Nucleus accumbens (tissue), 56 donors: Measurements from ENCODE around the gene RANGRF.

ENCODE experiments used
- DNase-seq, 56 donors: peaks; one replicate each; lab custom pipeline; 2025; lab: John Stamatoyannopoulos, UW

The RANGRF gene

DNA sequence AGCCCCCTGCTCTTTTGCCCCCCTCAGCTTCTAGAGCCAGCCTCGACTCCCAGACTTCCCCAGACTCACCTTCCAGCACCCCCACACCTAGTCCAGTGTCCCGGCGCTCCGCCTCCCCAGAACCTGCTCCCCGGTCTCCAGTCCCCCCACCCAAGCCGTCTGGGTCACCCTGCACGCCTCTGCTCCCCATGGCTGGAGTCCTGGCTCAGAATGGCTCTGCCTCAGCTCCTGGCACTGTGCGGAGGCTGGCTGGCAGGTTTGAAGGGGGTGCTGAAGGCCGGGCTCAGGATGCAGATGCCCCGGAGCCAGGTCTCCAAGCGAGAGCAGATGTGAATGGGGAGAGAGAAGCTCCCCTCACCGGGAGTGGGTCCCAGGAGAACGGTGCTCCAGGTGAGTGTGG lies 23.8 kb downstream of the RANGRF start:
- no peak for DNase-seq

DNA sequence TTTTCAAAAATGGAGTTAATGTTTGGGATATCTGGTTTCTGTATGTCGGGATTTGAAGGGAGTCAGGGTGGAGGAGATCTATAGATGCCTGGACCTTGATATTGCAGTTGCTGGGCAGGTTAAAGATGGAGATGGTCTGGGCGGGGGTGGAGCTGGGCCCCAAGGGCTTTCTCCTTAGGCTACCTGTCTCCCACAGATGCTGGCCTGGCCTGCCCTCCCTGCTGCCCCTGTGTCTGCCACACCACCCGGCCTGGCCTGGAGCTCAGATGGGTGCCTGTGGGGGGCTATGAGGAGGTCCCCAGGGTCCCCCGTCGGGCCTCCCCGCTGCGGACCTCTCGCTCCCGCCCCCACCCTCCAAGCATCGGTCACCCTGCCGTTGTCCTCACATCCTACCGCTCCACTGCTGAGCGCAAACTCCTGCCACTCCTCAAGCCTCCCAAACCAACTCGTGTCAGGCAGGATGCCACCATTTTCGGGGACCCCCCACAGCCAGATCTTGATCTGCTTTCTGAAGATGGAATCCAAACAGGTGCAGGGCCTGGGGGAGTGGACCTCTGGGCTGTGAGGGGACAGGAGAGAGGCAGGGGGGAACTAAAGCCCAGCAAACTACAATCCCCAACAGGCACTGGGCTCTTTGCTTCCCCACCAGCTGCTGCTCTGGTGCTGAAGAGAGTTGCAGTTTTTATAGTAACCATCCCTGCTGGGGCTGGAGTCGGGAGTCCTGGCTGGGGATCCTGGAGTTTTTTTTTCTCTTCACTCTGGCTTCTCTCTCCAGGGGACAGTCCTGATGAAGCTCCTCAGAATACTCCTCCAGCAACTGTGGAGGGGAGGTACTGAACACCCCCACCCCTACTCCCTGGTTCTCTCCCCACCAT lies 24.5 kb downstream of the RANGRF start:
- DNase-seq = no peak

DNA sequence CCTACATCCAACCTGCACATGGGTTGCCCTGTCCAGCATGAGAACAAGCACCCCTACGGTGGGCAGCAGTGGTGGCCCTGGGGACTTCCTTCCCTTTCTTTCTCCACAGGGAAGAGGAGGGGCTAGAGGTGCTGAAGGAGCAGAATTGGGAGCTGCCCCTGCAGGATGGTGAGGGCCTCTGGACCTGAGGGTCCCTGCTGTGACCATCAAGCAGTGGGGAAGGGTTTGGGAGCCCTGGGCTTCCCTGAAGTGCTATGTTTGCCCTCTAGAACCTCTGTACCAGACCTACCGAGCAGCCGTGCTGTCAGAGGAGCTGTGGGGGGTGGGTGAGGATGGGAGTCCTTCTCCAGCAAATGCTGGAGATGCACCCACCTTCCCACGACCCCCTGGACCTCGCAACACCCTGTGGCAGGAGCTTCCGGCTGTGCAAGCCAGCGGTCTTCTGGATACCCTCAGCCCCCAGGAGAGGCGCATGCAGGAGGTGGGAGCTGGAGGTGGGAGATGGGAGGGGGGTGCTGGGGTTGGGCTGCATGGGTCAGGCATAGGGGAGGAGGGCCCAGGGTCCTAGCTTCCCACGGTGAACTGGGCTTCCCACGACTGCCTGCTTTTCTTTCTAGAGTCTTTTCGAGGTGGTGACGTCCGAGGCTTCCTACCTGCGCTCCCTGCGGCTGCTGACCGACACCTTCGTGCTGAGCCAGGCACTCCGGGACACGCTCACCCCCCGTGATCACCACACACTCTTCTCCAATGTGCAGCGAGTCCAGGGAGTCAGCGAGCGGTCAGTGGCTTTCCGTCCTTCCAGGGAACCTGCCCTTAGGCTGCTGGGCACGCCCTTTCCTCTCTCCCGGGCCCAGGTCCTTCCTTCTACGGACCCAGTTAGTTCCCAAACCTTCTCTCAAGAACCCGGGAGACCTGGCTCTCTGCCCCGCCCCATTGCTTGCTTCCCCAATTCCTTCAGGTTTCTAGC lies 26.6 kb downstream of the RANGRF start:
- DNase-seq = no peak

DNA sequence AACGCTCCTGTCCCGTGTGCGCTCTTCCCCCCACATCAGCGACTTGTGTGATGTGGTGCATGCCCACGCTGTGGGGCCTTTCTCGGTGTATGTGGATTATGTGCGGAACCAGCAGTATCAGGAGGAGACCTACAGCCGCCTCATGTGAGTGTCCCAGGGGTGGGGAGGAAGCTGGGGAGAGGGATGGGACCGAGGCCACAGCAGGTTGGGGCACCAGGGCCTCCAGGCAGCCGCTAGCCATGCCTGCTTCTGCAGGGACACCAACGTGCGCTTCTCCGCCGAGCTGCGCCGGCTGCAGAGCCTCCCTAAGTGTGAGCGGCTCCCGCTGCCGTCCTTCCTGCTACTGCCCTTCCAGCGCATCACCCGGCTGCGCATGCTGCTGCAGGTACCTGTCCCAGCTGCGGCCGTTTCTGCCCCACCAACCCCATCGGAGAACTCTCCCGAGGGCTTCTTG lies 27.3 kb downstream of the RANGRF start:
- no peak for DNase-seq

DNA sequence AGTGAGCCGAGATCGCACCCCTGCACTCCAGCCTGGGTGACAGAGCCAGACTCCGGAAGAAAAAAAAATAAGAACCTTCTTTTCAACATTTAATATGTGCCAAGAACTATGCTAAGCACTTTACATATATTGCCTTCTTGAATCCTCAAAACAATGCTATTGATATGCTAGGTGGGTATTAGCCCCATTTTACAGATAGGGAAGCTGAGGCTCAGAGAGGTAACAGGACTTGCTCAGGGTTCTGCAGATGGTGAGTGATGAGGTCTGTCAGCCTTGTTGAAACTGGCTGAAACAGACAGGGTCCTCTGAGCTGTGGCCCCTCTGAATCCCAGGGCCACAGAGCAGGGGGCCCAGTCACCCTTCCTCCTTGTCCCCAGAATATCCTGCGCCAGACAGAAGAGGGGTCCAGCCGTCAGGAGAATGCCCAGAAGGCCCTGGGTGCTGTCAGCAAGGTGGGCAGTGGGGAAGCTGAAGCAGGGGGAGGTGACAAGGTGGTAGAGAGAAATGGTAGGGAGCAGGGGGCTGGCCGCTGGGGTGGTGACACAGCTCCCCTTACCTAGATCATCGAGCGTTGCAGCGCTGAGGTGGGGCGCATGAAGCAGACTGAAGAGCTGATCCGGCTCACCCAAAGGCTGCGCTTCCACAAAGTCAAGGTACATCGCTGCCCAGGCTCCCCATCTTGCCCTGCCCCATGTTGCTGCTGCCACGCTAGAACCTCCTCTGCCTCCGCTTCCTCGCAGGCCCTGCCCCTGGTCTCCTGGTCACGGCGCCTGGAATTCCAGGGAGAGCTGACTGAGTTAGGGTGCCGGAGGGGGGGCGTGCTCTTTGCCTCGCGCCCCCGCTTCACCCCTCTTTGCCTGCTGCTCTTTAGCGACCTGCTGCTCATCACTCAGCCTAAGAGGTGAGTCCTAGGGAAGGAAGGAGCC lies 29.8 kb downstream of the RANGRF start:
- DNase-seq = no peak

DNA sequence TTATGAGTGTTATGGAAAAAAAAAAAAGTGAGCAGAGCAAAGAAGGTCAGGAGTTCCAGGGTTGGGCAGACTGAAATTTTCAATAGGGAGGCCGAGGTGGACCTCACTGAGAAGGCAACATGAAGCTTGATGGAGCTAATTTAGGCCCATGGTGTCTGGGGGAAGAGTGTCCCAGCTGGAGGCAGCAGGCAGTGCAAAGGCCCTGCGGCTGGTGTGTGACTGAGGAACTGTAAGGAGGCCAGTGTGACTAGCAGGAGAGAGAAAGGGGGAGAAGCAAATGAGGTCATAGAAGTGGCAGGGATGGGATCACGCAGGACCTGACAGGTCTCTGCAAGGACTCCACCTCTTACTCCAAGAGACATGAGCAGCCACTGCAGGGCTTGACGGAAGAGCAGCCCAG lies 31.8 kb downstream of the RANGRF start:
- DNase-seq = no peak

DNA sequence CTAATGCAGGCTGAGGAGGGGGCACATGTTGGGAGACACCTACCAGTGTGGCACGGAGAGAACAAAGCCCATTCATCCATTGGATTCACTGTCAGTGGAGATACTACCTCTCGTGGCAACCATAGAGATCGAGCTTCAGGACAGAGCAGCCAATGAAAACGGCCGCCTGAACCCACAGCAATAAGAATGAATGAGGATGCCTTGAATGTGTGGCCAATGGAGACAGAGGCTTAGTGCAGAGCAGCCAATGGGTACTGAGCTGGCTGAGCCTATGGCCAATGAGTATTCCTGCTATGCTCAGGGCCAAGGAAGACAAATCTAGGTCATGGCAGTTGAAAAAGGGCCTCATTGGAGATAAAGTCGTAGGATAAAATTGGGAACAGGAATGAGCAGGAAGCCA lies 32.5 kb downstream of the RANGRF start:
- DNase-seq = no peak

DNA sequence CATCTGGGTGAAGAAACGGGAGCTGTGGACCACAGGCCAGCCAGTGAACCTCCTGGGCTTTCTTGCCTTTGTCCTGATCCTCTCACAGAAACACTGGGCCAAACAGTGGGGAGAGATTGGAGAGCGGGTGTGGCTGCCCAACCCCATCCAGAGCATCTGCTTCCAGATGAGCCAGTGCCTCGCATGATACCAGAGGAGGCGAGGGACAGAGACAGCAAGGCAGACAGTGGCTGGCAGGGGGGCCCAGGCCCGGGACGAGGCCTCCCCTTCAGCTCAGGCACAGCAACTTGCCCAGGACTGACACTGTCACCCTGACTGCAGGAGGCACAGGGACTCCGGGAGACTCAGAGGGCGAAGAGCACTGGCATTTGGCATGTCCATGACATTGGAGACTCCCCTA lies 33.6 kb downstream of the RANGRF start:
- no peak for DNase-seq

DNA sequence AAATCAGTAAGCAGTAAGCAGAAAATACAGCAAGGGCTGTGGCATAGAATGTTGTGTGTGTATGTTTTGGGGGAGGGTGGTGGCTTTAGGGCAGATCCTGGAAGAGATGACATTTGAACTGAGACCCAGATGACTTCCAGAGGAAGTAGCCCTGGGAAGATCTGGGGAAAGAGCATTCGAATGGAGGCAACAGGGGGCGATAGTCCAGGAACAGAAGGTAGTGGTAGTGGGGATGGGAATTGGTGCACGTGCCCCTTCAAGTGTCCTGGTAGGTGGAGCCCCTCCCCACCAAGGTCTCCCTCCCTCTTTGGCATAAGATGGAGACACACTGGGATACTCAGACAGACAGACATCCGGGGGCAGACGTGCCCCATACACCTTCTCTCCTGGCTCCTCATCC lies 35.7 kb downstream of the RANGRF start:
- no peak for DNase-seq

DNA sequence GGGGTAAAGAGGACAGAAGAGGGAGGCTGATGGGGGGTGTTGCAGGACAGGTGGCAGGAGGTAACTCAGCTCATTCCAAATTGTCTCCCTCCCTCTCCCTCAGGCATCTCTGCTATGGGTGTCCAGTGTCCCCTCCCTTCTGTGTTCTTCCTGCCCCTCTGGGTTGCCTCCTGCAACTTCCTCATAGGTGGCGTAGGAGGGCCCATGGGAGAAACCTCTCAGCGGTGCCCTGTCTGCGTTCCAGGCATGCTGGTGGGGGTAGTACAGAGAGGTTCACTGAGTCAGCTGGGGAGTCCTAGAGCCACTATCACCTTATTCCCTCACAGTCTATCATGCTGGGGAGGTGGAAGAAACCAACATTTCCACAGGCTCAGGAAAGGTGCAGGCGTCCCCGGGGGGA lies 36.5 kb downstream of the RANGRF start:
- DNase-seq = no peak

DNA sequence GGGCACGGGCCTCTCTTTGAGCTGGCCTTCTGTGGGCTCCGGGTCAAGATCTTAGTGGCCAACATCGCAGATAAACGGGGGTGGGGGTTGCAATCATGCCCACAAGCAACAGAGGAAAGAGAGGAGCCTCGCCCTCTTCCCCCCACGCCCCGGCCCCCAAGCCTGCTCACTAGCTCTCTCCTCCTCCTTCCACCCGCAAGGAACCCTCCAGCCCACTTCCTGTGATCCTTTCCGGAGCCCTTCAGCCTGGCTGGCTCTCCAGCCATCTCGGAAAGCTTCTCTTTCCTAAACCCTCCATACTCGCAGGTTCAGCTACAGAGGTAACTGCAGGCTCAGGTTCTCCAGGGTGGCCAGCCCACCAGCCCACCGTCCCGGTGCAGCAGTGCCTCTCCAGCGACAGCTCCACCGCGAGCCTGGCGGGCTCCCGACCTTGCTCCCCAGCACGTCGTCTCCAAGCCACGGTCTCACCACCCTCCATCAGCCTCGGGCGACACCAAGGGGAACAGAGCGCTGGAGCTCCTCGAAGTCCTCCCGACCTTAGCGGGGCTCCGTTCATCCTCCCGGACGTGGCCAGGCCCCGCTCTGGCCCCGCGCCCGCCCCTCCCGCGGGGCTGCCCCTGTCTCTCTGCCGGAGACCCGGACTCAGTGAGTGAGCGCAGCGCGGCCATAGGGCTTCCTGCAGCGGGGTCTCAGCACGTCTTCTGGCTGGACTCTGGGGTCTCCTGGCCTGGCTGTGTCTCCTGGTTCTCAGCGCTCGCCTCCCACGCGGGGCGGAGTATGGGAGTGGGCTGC lies 38.2 kb downstream of the RANGRF start:
- DNase-seq = peak in 9 of 56 donors; percentile 3 to 27 (median 5)

DNA sequence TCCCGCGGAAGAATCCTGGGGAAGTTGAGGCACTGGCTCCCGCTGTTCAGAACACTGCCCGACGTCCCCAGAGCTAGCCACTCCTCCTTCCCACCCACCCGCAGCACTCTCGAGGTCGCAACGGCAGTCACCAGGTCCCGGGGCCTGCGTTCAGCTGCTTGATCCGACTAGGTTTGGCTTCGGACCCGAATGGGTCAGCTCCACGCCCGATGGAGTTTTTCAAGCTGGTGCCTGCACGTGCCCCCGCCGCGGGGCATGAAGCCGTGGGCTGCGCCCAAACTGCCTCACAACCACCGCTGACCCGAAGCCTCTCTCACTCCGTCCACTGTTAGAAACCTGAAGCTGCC lies 38.8 kb downstream of the RANGRF start:
- DNase-seq = no peak

DNA sequence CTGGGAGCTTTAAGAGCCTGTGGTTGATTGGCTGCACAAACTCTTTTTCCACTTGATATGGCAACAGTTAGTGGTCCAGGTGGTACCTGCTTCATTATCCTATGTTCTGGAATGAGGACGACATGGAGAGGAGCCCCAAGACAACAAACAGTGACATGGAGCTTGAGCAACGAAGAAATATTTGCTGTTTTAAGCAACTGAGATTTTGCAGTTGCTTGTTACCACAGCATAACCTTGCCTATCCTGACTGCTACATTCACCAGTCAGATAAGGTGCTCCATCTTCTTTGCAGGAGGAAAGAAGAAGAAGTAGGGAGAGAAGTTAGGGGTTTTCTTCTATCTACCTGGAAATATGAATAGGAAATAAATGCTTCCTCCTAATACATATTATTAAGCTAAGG lies 43.7 kb downstream of the RANGRF start:
- DNase-seq = no peak

DNA sequence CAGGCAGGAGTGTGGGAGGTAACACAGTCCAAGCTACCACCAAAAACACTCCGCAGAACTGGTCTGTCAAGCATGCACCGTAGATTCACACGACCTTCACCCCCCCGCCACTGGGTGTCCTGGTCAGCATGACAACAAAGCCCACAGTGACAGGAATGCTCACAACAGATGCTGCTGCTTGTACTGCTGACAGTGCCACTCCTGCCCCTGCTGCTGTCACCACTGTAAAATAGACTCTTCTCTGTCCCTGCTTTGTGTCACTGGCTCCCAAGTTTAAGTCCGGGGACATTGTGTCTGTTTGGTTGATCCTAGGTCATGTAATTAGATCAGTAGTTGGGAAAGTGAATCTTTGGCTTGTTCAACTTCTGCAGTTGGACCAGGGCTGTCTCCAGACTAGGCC lies 44.2 kb downstream of the RANGRF start:
- DNase-seq = peak in 10 of 56 donors; percentile 3 to 34 (median 12)

DNA sequence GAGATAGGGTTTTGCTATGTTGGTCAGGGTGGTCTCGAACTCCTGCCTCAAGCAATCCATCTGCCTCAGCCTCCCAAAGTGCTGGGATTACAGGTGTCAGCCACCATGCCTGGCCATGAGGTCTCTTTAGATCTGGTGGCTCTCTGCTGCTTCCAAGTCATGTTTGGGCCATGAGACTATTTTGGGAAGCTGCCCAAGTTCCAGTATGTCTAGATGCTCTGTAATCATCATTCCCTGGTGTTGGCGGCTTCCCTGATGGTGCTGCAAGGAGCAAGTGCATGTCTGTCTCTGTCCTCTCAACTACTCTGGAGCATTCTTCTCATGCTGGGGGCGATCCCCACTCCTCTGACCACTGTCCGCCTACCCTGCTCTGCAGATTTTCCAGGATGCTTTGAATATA lies 44.8 kb downstream of the RANGRF start:
- no peak for DNase-seq

DNA sequence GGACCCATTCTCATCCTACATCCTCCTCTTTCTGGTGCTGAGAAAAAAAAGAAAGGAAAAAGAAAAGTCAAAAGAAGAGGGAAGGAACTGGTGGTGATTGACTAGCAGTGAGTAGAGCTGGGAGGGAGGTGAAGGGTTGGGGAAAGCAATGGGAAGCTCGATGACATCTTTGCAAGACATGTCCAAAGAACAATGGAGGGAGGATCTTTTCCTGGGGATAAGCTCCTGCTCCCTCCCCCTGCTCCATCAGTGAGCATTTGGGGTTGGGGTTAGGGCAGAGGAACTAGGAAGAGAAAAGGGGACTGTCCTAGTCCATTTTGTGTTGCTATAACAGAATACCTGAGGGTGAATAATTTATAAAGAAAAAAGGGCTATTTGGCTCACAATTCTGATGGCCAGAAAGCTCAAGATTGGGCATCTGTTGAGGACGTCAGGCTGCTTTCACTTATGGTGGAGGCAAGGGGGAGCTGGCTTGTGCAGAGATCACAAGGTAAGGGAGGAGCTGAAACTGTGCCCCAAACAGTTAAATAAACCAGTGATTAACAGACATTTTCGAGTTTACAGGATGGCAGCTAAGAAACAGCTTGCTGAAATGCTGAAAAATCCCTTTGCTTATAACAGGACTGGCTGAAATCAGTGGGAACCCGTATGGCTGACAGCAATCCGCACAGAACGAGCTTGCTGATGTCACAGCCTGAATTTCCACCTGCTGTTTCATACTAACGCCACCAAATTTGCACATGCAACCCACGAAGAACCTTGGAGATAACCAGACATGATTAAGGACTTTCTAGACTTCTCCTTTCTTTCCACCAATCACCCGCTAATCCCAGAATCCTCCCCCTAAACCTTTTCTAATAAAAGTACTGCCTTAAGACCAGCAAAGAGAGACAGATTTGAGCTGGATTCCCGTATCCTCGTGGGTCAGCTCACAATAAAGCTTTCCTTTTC lies 49.6 kb downstream of the RANGRF start:
- peak in 1 of 56 donors; percentile 27 for DNase-seq

DNA sequence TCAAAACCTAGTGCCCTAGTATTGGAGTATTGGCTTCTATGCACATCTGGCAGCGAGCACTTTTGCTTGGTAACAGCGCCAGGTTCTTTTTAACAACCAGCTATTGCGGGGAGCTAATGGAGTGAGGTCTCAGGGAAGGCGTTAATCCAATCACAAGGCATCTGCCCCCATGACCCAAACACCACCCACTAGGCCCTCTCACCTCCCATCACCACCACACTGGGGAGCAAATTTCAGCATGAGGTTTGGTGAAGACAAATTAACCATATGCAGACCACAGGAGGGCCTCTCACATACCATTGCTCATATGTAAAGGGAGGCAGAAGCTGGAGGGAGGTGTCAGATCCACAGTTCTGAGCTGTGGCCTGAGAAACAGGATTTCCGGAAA lies 50.3 kb downstream of the RANGRF start:
- no peak for DNase-seq

DNA sequence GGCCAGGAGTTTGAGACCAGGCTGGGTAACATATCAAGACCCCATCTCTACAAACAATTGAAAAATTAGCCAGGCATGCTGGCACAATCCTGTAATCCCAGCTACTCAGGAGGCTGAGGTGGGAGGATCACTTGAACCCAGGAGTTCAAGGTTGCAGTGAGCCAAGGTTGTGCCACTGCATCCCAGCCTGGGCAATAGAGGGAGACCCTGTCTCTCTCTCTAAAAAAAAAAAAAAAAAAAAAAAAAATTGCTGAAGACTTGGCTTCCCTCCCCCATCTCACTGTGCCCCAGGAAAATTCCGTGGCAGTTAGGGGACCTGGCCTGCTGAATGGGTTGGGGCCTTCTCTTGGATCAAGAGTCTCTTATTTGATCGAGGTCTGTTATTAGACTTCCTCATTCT lies 51.1 kb downstream of the RANGRF start, which contains the start of gene ODF4:
Gene ODF4 (plus strand): TSS at position 301 of the 400 bp plus-strand sequence. CDS start 212 bp downstream, outside the sequence.
- DNase-seq = no peak
